ENCODE measurements around the gene PRAC2.

PRAC2 gene

GRCh38 chr17:48722915-48723422 lies at the start of gene PRAC2:
PRAC2 (plus strand) TSS chr17:48723185; CDS start chr17:48724411, 1,226 bp downstream.
- DNase-seq (ENCODE audit: low read depth): no peak
- TF ChIP-seq CTCF (conservative IDR thresholded peaks at IDR 0.05; ENCODE audit: control insufficient read depth, insufficient read depth, low read depth, low read length): no peak
- H3K4me3 ChIP-seq (ENCODE audit: control insufficient read depth, low read depth, low read length): no peak within 1 kb of the TSS

- H3K4me3 ChIP-seq (ENCODE audit: control insufficient read depth, low read depth, low read length): no peak overlapping the region
- no peak for DNase-seq (ENCODE audit: low read depth)
- no peak for TF ChIP-seq CTCF (conservative IDR thresholded peaks at IDR 0.05; ENCODE audit: control insufficient read depth, insufficient read depth, low read depth, low read length)
Observed at GRCh38 chr17:48676963-48677558, 45.9 kb upstream of the PRAC2 start.

GRCh38 chr17:48678141-48678971 lies 44.6 kb upstream of the PRAC2 start:
- peak; percentile 37 for DNase-seq (ENCODE audit: low read depth)
- no peak overlapping the region for H3K4me3 ChIP-seq (ENCODE audit: control insufficient read depth, low read depth, low read length)
- peak; percentile 69 for TF ChIP-seq CTCF (conservative IDR thresholded peaks at IDR 0.05; ENCODE audit: control insufficient read depth, insufficient read depth, low read depth, low read length)

- peak; percentile 3 for DNase-seq (ENCODE audit: low read depth)
Observed at GRCh38 chr17:48679385-48680096, 43.4 kb upstream of the PRAC2 start.

GRCh38 chr17:48681609-48682008 lies 41.4 kb upstream of the PRAC2 start:
- H3K4me3 ChIP-seq (ENCODE audit: control insufficient read depth, low read depth, low read length): no peak overlapping the region
- DNase-seq (ENCODE audit: low read depth): no peak
- no peak for TF ChIP-seq CTCF (conservative IDR thresholded peaks at IDR 0.05; ENCODE audit: control insufficient read depth, insufficient read depth, low read depth, low read length)

More at GRCh38 chr17:48679385-48680096, 43.4 kb upstream of the PRAC2 start:
- no peak overlapping the region for H3K4me3 ChIP-seq (ENCODE audit: control insufficient read depth, low read depth, low read length)
- no peak for TF ChIP-seq CTCF (conservative IDR thresholded peaks at IDR 0.05; ENCODE audit: control insufficient read depth, insufficient read depth, low read depth, low read length)

GRCh38 chr17:48690655-48691054 lies 32.3 kb upstream of the PRAC2 start:
- no peak overlapping the region for H3K4me3 ChIP-seq (ENCODE audit: control insufficient read depth, low read depth, low read length)
- TF ChIP-seq CTCF (conservative IDR thresholded peaks at IDR 0.05; ENCODE audit: control insufficient read depth, insufficient read depth, low read depth, low read length): no peak
- DNase-seq (ENCODE audit: low read depth): no peak
